ENCODE data around the gene KATNA1. TPM values are rescaled to one million over a fixed set of nuclear protein-coding genes. Genes with fewer than 3 reads are reported as not detected.

KATNA1 gene
- total and polyA plus RNA-seq, 4 donors = 3.1 to 14.5 (median 6.5) TPM

DNA sequence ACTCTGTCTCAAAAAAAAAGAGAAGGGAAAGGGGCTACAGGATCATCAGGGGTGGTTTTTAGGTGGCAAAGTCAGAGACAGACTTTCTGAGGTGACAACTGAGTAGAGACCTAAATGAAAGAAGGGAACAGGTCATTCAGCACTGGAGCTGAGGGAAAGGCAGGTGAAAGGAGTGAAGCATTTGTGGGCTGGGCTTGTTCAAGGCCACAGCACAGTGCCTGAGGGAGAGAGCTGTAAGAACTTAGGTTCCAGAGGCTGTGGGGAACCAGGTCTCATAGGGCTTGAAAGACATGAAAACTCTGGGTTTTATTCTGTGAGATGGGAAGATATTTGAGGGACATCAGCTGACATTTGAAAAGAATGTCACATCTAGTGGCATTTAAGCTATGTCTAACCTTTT, 20.8 kb downstream of the KATNA1 start:
- Histone ChIP-seq H3K9ac (ENCODE audit: low read depth in 1 of 2, low read length in 2 of 2) (no peak overlapping the region), H3K27me3 (ENCODE audit: control insufficient read depth in 4 of 4, insufficient read depth in 4 of 4, low read length in 3 of 4) (no peaks in the 10 kb centered on the region), H3K27ac (ENCODE audit: low read depth in 1 of 2, low read length in 2 of 2) (no peak overlapping the region), H3K9me3 (ENCODE audit: control insufficient read depth in 4 of 4, low read length in 3 of 4) (no peaks in the 10 kb centered on the region), H3K4me1 (ENCODE audit: control insufficient read depth in 4 of 4, insufficient read depth in 4 of 4, low read length in 3 of 4) (no peaks in the 10 kb centered on the region), H3K36me3 (ENCODE audit: control insufficient read depth in 4 of 4, insufficient read depth in 3 of 4, low read depth in 1 of 4, low read length in 3 of 4) (peaks cover 0 to 6% (median 3%) of the 10 kb centered on the region in 4 donors), H3K4me3 (ENCODE audit: low read depth in 1 of 3, low read length in 3 of 3) (no peak overlapping the region)
- DNase-seq (ENCODE audit: low spot score) = no peak
- TF ChIP-seq SP1 (IDR thresholded peaks at IDR 0.05) = no peak
- TF ChIP-seq, protein P1, sequence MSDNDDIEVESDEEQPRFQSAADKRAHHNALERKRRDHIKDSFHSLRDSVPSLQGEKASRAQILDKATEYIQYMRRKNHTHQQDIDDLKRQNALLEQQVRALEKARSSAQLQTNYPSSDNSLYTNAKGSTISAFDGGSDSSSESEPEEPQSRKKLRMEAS (IDR thresholded peaks at IDR 0.05) = no peak
- TF ChIP-seq JUND (IDR thresholded peaks at IDR 0.05) = no peak
- TF ChIP-seq, protein P2, sequence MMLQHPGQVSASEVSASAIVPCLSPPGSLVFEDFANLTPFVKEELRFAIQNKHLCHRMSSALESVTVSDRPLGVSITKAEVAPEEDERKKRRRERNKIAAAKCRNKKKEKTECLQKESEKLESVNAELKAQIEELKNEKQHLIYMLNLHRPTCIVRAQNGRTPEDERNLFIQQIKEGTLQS (IDR thresholded peaks at IDR 0.05) = no peak
- TF ChIP-seq, protein P3, sequence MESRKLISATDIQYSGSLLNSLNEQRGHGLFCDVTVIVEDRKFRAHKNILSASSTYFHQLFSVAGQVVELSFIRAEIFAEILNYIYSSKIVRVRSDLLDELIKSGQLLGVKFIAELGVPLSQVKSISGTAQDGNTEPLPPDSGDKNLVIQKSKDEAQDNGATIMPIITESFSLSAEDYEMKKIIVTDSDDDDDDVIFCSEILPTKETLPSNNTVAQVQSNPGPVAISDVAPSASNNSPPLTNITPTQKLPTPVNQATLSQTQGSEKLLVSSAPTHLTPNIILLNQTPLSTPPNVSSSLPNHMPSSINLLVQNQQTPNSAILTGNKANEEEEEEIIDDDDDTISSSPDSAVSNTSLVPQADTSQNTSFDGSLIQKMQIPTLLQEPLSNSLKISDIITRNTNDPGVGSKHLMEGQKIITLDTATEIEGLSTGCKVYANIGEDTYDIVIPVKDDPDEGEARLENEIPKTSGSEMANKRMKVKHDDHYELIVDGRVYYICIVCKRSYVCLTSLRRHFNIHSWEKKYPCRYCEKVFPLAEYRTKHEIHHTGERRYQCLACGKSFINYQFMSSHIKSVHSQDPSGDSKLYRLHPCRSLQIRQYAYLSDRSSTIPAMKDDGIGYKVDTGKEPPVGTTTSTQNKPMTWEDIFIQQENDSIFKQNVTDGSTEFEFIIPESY (IDR thresholded peaks at IDR 0.05) = no peak
- TF ChIP-seq RAD21 (IDR thresholded peaks at IDR 0.05) = no peak
- no peak for TF ChIP-seq EGR1 (IDR thresholded peaks at IDR 0.05; ENCODE audit: low read depth in 2 of 2)
- no peak for TF ChIP-seq RXRA (IDR thresholded peaks at IDR 0.05)
- no peak for TF ChIP-seq FOXA2 (IDR thresholded peaks at IDR 0.05)
- TF ChIP-seq, protein P4, sequence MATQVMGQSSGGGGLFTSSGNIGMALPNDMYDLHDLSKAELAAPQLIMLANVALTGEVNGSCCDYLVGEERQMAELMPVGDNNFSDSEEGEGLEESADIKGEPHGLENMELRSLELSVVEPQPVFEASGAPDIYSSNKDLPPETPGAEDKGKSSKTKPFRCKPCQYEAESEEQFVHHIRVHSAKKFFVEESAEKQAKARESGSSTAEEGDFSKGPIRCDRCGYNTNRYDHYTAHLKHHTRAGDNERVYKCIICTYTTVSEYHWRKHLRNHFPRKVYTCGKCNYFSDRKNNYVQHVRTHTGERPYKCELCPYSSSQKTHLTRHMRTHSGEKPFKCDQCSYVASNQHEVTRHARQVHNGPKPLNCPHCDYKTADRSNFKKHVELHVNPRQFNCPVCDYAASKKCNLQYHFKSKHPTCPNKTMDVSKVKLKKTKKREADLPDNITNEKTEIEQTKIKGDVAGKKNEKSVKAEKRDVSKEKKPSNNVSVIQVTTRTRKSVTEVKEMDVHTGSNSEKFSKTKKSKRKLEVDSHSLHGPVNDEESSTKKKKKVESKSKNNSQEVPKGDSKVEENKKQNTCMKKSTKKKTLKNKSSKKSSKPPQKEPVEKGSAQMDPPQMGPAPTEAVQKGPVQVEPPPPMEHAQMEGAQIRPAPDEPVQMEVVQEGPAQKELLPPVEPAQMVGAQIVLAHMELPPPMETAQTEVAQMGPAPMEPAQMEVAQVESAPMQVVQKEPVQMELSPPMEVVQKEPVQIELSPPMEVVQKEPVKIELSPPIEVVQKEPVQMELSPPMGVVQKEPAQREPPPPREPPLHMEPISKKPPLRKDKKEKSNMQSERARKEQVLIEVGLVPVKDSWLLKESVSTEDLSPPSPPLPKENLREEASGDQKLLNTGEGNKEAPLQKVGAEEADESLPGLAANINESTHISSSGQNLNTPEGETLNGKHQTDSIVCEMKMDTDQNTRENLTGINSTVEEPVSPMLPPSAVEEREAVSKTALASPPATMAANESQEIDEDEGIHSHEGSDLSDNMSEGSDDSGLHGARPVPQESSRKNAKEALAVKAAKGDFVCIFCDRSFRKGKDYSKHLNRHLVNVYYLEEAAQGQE (IDR thresholded peaks at IDR 0.05) = no peak

DNA sequence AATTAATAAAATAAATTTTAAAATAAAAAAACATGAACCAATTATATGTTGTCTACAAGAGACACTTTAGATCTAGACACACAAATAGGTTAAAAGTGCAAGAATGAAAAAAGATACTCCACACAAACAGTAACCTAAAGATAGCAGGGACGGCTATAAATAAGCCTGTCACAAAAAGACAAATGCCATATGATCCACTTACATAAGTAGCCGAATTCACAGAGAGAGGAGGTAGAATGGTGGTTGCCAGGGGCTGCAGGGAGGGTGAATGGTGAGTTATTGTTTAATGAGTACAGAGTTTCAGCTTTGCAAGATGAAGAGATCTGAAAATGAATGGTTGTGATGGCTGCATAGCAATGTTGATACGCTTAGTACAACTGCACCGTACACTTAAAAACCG, 32.7 kb downstream of the KATNA1 start:
- Histone ChIP-seq H3K36me3 (ENCODE audit: control insufficient read depth in 4 of 4, insufficient read depth in 3 of 4, low read depth in 1 of 4, low read length in 3 of 4) (peaks cover 1 to 12% (median 6%) of the 10 kb centered on the region in 4 donors), H3K9ac (ENCODE audit: low read depth in 1 of 2, low read length in 2 of 2) (no peak overlapping the region), H3K4me3 (ENCODE audit: low read depth in 1 of 3, low read length in 3 of 3) (no peak overlapping the region), H3K27ac (ENCODE audit: low read depth in 1 of 2, low read length in 2 of 2) (no peak overlapping the region), H3K27me3 (ENCODE audit: control insufficient read depth in 4 of 4, insufficient read depth in 4 of 4, low read length in 3 of 4) (no peaks in the 10 kb centered on the region), H3K4me1 (ENCODE audit: control insufficient read depth in 4 of 4, insufficient read depth in 4 of 4, low read length in 3 of 4) (no peaks in the 10 kb centered on the region), H3K9me3 (ENCODE audit: control insufficient read depth in 4 of 4, low read length in 3 of 4) (peaks cover 0 to 7% (median 4%) of the 10 kb centered on the region in 4 donors)
- TF ChIP-seq, protein P3 (IDR thresholded peaks at IDR 0.05) = no peak
- TF ChIP-seq, protein P2 (IDR thresholded peaks at IDR 0.05) = no peak
- TF ChIP-seq JUND (IDR thresholded peaks at IDR 0.05) (no peak), TAF1 (conservative IDR thresholded peaks at IDR 0.05) (no peak), HNF4A (conservative IDR thresholded peaks at IDR 0.05) (no peak), FOXA1 (IDR thresholded peaks at IDR 0.05) (no peak), HNF4G (IDR thresholded peaks at IDR 0.05) (no peak), NR2F2 (IDR thresholded peaks at IDR 0.05) (no peak), GABPA (IDR thresholded peaks at IDR 0.05 in 1 of 2, conservative IDR thresholded peaks at IDR 0.05 in 1 of 2) (no peak), FOXA2 (IDR thresholded peaks at IDR 0.05) (no peak), RAD21 (IDR thresholded peaks at IDR 0.05) (no peak)
- TF ChIP-seq, protein P5, sequence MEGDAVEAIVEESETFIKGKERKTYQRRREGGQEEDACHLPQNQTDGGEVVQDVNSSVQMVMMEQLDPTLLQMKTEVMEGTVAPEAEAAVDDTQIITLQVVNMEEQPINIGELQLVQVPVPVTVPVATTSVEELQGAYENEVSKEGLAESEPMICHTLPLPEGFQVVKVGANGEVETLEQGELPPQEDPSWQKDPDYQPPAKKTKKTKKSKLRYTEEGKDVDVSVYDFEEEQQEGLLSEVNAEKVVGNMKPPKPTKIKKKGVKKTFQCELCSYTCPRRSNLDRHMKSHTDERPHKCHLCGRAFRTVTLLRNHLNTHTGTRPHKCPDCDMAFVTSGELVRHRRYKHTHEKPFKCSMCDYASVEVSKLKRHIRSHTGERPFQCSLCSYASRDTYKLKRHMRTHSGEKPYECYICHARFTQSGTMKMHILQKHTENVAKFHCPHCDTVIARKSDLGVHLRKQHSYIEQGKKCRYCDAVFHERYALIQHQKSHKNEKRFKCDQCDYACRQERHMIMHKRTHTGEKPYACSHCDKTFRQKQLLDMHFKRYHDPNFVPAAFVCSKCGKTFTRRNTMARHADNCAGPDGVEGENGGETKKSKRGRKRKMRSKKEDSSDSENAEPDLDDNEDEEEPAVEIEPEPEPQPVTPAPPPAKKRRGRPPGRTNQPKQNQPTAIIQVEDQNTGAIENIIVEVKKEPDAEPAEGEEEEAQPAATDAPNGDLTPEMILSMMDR (IDR thresholded peaks at IDR 0.05; ENCODE audit: low read depth, low read length, missing input control) = no peak
- DNase-seq (ENCODE audit: low spot score) = no peak
- WGBS = 75% methylated on average over 5 of the region's 5 CpGs
